ENCODE measurements around the gene CUL9.
"Not testable (repeated sequence)": the region's sequence is repeated elsewhere in the genome, so short reads cannot be mapped to it uniquely, and the experiment has no call there.

Gene CUL9

GRCh38 chr6:43181942-43182860, at the start of gene CUL9:
TSS of gene CUL9 (plus strand) at chr6:43182196. CDS start at chr6:43184311, 2,115 bp downstream.
- no peaks in the 10 kb centered on the region for H3K9me2 ChIP-seq (ENCODE audit: low read depth, low read length)

GRCh38 chr6:43138267-43138666, 43.7 kb upstream of the CUL9 start:
- Histone ChIP-seq H3K4me3 (ENCODE audit: low read depth, low read length, poor library complexity, severe bottlenecking) (no peak overlapping the region), H3K9me3 (ENCODE audit: low read length) (no peaks in the 10 kb centered on the region), H3K27ac (ENCODE audit: low read depth, low read length, poor library complexity, severe bottlenecking) (no peak overlapping the region), H2AFZ (ENCODE audit: low read length) (no peak overlapping the region), H3K9me2 (ENCODE audit: low read depth, low read length) (no peaks in the 10 kb centered on the region), H3K79me2 (ENCODE audit: insufficient read depth, low read length) (no peaks in the 10 kb centered on the region), H3K4me2 (ENCODE audit: low read length) (no peak overlapping the region), H3K27me3 (ENCODE audit: insufficient read depth, low read length) (no peaks in the 10 kb centered on the region; the same call in 1 of the 2 replicates), H3K9ac (ENCODE audit: low read length) (no peak overlapping the region), H3K4me1 (ENCODE audit: insufficient read depth, low read length, severe bottlenecking) (peaks cover 3% of the 10 kb centered on the region), H3K36me3 (ENCODE audit: insufficient read depth, low read length) (no peaks in the 10 kb centered on the region), H4K20me1 (ENCODE audit: insufficient read depth, low read length) (no peaks in the 10 kb centered on the region), H3F3A (ENCODE audit: insufficient read depth, low read length) (no peaks in the 10 kb centered on the region)
- TF ChIP-seq, protein P1, sequence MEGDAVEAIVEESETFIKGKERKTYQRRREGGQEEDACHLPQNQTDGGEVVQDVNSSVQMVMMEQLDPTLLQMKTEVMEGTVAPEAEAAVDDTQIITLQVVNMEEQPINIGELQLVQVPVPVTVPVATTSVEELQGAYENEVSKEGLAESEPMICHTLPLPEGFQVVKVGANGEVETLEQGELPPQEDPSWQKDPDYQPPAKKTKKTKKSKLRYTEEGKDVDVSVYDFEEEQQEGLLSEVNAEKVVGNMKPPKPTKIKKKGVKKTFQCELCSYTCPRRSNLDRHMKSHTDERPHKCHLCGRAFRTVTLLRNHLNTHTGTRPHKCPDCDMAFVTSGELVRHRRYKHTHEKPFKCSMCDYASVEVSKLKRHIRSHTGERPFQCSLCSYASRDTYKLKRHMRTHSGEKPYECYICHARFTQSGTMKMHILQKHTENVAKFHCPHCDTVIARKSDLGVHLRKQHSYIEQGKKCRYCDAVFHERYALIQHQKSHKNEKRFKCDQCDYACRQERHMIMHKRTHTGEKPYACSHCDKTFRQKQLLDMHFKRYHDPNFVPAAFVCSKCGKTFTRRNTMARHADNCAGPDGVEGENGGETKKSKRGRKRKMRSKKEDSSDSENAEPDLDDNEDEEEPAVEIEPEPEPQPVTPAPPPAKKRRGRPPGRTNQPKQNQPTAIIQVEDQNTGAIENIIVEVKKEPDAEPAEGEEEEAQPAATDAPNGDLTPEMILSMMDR (IDR thresholded peaks at IDR 0.05; ENCODE audit: low read length): no peak
- no peak for TF ChIP-seq EZH2 (IDR thresholded peaks at IDR 0.05; ENCODE audit: borderline replicate concordance, low read length)

More at GRCh38 chr6:43181942-43182860, at the start of gene CUL9:
- H3K4me3 ChIP-seq (ENCODE audit: low read depth, low read length, poor library complexity, severe bottlenecking): peak within 1 kb of the TSS; percentile 81
- H4K20me1 ChIP-seq (ENCODE audit: insufficient read depth, low read length): no peaks in the 10 kb centered on the region
- no peaks in the 10 kb centered on the region for H3K9me3 ChIP-seq (ENCODE audit: low read length)
- no peaks in the 10 kb centered on the region for H3K27me3 ChIP-seq (ENCODE audit: insufficient read depth, low read length)
- H3K4me2 ChIP-seq (ENCODE audit: low read length): peak within 1 kb of the TSS; percentile 65
- no peak within 1 kb of the TSS for H2AFZ ChIP-seq (ENCODE audit: low read length)
- no peaks in the 10 kb centered on the region for H3K79me2 ChIP-seq (ENCODE audit: insufficient read depth, low read length)
- H3K9ac ChIP-seq (ENCODE audit: low read length): peak within 1 kb of the TSS; percentile 82
- peaks cover 47% of the 10 kb centered on the region for H3K36me3 ChIP-seq (ENCODE audit: insufficient read depth, low read length)
- H3K4me1 ChIP-seq (ENCODE audit: insufficient read depth, low read length, severe bottlenecking): peaks cover 26% of the 10 kb centered on the region
- TF ChIP-seq EZH2 (IDR thresholded peaks at IDR 0.05; ENCODE audit: borderline replicate concordance, low read length): no peak
- TF ChIP-seq, protein P1 (IDR thresholded peaks at IDR 0.05; ENCODE audit: low read length): no peak; the same call in 1 of the 2 replicates
- peak within 1 kb of the TSS; percentile 56 for H3K27ac ChIP-seq (ENCODE audit: low read depth, low read length, poor library complexity, severe bottlenecking)
- no peaks in the 10 kb centered on the region; the same call in 1 of the 2 replicates for H3F3A ChIP-seq (ENCODE audit: insufficient read depth, low read length)

DNA sequence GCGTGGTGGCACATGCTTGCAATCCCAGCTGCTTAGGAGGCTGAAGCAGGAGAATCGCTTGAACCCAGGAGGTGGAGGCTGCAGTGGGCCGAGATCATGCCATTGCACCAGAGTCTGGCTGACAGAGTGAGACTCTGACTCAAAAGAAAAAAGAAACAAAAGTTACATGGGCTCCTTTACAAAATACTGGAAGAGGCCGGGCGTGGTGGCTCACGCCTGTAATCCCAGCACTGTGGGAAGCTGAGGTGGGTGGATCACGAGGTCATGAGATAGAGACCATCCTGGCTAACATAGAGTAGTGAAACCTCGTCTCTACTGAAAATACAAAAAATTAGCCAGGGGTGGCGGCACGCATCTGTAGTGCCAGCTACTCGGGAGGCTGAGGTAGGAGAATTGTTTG, 42.0 kb upstream of the CUL9 start:
- not testable (repeated sequence) for H3K9me3 ChIP-seq (ENCODE audit: low read length); H3K4me3 ChIP-seq (ENCODE audit: low read depth, low read length, poor library complexity, severe bottlenecking); H2AFZ ChIP-seq (ENCODE audit: low read length); H3K36me3 ChIP-seq (ENCODE audit: insufficient read depth, low read length); H3K27ac ChIP-seq (ENCODE audit: low read depth, low read length, poor library complexity, severe bottlenecking); H4K20me1 ChIP-seq (ENCODE audit: insufficient read depth, low read length); H3K27me3 ChIP-seq (ENCODE audit: insufficient read depth, low read length); H3K4me1 ChIP-seq (ENCODE audit: insufficient read depth, low read length, severe bottlenecking); H3K9ac ChIP-seq (ENCODE audit: low read length); H3K4me2 ChIP-seq (ENCODE audit: low read length); H3K79me2 ChIP-seq (ENCODE audit: insufficient read depth, low read length); H3F3A ChIP-seq (ENCODE audit: insufficient read depth, low read length); H3K9me2 ChIP-seq (ENCODE audit: low read depth, low read length)
